ENCODE results near the gene ZNF579. TPM values are rescaled to one million over a fixed set of nuclear protein-coding genes. Genes with fewer than 3 reads are reported as not detected.

The ZNF579 gene
- total and polyA plus RNA-seq, 2 of the 8 experiments (the other 6 are each of a cell fraction or from before 2014, with no cell fraction given): 10.0 to 18.9 TPM

GRCh38 chr19:55527197-55528029 lies 53.2 kb downstream of the ZNF579 start:
- Histone ChIP-seq H2BK20ac (ENCODE audit: low read length) (no peak overlapping the region), H2BK5ac (ENCODE audit: low read depth, low read length) (peak overlapping the region; percentile 10), H4K8ac (ENCODE audit: extremely low read depth, insufficient read depth, low read length) (no peak overlapping the region; the same call in 1 of the 2 replicates), H3K23me2 (ENCODE audit: low read depth, low read length) (no peaks in the 10 kb centered on the region), H3K27ac (ENCODE audit: low read depth, low read length) (no peak overlapping the region), H3K14ac (ENCODE audit: insufficient read length) (no peak overlapping the region), H3K18ac (ENCODE audit: extremely low read depth, low read length) (no peak overlapping the region), H3K23ac (ENCODE audit: insufficient read length) (no peak overlapping the region), H3K79me2 (ENCODE audit: control insufficient read depth in 1 of 2, insufficient read depth in 2 of 2, low read length in 2 of 2) (no peaks in the 10 kb centered on the region), H3K9me3 (ENCODE audit: insufficient read depth in 2 of 2, low read depth in 1 of 2, low read length in 1 of 2) (peaks cover 0 to 7% of the 10 kb centered on the region in 2 experiments; a peak in 2 of 4 replicates), H3K4me1 (replicated peaks in 1 of 4; ENCODE audit: control insufficient read depth in 3 of 4, insufficient read depth in 4 of 4, low read length in 3 of 4) (peaks cover 0 to 9% (median 2%) of the 10 kb centered on the region in 4 experiments; a peak in 3 of 7 replicates), H2BK120ac (replicated peaks; ENCODE audit: low read depth, low read length) (no peak overlapping the region), H3K79me1 (ENCODE audit: low read depth, low read length) (no peaks in the 10 kb centered on the region), H2BK12ac (ENCODE audit: low read depth, low read length) (peak overlapping the region; percentile 82; the same call in 1 of the 2 replicates), H3K27me3 (replicated peaks in 1 of 4; ENCODE audit: control insufficient read depth in 3 of 4, extremely low read depth in 1 of 4, insufficient read depth in 3 of 4, low read length in 3 of 4) (no peaks in the 10 kb centered on the region), H3K36me3 (ENCODE audit: control insufficient read depth in 2 of 4, insufficient read depth in 4 of 4, low read length in 3 of 4) (no peaks in the 10 kb centered on the region; a peak in 1 of 8 replicates), H2AK5ac (ENCODE audit: low read depth, low read length) (0 out of 2 replicates have a peak overlapping the region, but pooled peaks have one; percentile 95), H3K56ac (replicated peaks; ENCODE audit: insufficient read length, low read depth, low read length) (no peak overlapping the region), H2AFZ (ENCODE audit: low read length) (no peak overlapping the region), H4K20me1 (replicated peaks in 1 of 2; ENCODE audit: control insufficient read depth in 1 of 2, insufficient read depth in 2 of 2, low read length in 2 of 2) (peaks cover 0 to 9% of the 10 kb centered on the region in 2 experiments), H4K91ac (replicated peaks; ENCODE audit: insufficient read length, low read length) (peak overlapping the region; percentile 95), H3K9ac (replicated peaks in 1 of 4; ENCODE audit: extremely low read depth in 1 of 4, low read depth in 3 of 4, low read length in 3 of 4) (no peak overlapping the region), H4K5ac (ENCODE audit: insufficient read length, low read depth, low read length) (no peak overlapping the region), H2BK15ac (ENCODE audit: low read length) (no peak overlapping the region), H3K4me2 (ENCODE audit: insufficient read depth in 1 of 2, low read depth in 2 of 2, low read length in 2 of 2) (peak overlapping the region in 1 of 2 experiments; percentile 11; a peak in 1 of 4 replicates), H3K4ac (replicated peaks; ENCODE audit: insufficient read length, low read depth, low read length) (no peak overlapping the region), H3K4me3 (ENCODE audit: extremely low read depth in 1 of 4, insufficient read depth in 2 of 4, low read depth in 3 of 4, low read length in 4 of 4) (no peak overlapping the region)
- 86% methylated on average over 21 of the region's 22 CpGs; no CpG with 5 or more reads in 1 of the 2 experiments for whole genome bisulfite sequencing, 2 experiments (ENCODE audit: extremely low coverage in 1 of 2, insufficient coverage in 1 of 2, insufficient read length in 1 of 2, insufficient replicate concordance in 2 of 2, low coverage in 1 of 2, low lambda C conversion rate in 2 of 2, missing lambda C conversion rate in 1 of 2)
- TF ChIP-seq RFX5 (IDR thresholded peaks at IDR 0.05; ENCODE audit: borderline replicate concordance, low read depth, low read length) (no peak), CHD1 (IDR thresholded peaks at IDR 0.05; ENCODE audit: low read depth, low read length) (no peak), JUN (IDR thresholded peaks at IDR 0.05; ENCODE audit: low read depth, low read length) (no peak), BRCA1 (IDR thresholded peaks at IDR 0.05; ENCODE audit: low read depth, low read length) (no peak), TEAD4 (IDR thresholded peaks at IDR 0.05; ENCODE audit: low read depth, low read length) (no peak), GTF2F1 (IDR thresholded peaks at IDR 0.05; ENCODE audit: borderline replicate concordance, low read depth, low read length) (no peak), HDAC6 (IDR thresholded peaks at IDR 0.05; ENCODE audit: low read depth, low read length) (no peak)
- TF ChIP-seq, protein P1, sequence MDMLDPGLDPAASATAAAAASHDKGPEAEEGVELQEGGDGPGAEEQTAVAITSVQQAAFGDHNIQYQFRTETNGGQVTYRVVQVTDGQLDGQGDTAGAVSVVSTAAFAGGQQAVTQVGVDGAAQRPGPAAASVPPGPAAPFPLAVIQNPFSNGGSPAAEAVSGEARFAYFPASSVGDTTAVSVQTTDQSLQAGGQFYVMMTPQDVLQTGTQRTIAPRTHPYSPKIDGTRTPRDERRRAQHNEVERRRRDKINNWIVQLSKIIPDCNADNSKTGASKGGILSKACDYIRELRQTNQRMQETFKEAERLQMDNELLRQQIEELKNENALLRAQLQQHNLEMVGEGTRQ (IDR thresholded peaks at IDR 0.05; ENCODE audit: low read length): no peak
- CTCF ChIA-PET (ENCODE audit: partially characterized antibody): interaction anchor here (2.9 kb wide), 1 partner anchor 23 kb away, joined by 7 read pairs; no protein-coding TSS in a partner anchor
- DNase-seq (ENCODE audit: low read depth in 1 of 2, low spot score in 2 of 2) (no peak), FAIRE-seq (no peak)
- POLR2A ChIA-PET (ENCODE audit: partially characterized antibody): interaction anchor here (0.6 to 1.3 kb wide), 3 partner anchors 24 to 66 kb away, joined by 3 read pairs; no protein-coding TSS in a partner anchor

Measured in H1 (cell line).